Endodermal cell (in vitro differentiated cells): ENCODE results near the gene QSOX1. TPM values are rescaled to one million over a fixed set of nuclear protein-coding genes. Genes with fewer than 3 reads are reported as not detected.

ENCODE experiments used
- DNase-seq: peaks from one replicate; pipeline ENCODE4 v3.0.0-alpha.2; 2017
- H3K27ac ChIP-seq: 2 replicates; pipeline ENCODE4 v1.5.1; 2013; ENCODE audit warnings: mild to moderate bottlenecking, low read depth, low read length, moderate library complexity
- H3K27me3 ChIP-seq: 2 replicates; pipeline ENCODE4 v1.6.1; 2013; ENCODE audit warnings: mild to moderate bottlenecking, low read length, moderate library complexity; ENCODE audit not compliant: insufficient read depth, control insufficient read depth, poor library complexity, severe bottlenecking
- H3K36me3 ChIP-seq: 2 replicates; pipeline ENCODE4 v1.7.0; 2013; ENCODE audit warnings: mild to moderate bottlenecking, low read length, moderate library complexity; ENCODE audit not compliant: control insufficient read depth, insufficient read depth
- H3K4me1 ChIP-seq: one replicate; pipeline ENCODE4 v1.7.0; 2013; ENCODE audit warnings: low read length; ENCODE audit not compliant: control insufficient read depth, insufficient read depth
- H3K4me3 ChIP-seq: 2 replicates; pipeline ENCODE4 v1.5.1; 2013; ENCODE audit warnings: mild to moderate bottlenecking, low read length, moderate library complexity
- H3K9ac ChIP-seq: 2 replicates; pipeline ENCODE4 v1.6.1; 2013; ENCODE audit warnings: mild to moderate bottlenecking, low read length, moderate library complexity; ENCODE audit not compliant: poor library complexity, severe bottlenecking; ENCODE audit errors: extremely low read depth
- H3K9me3 ChIP-seq: 2 replicates; pipeline ENCODE4 v1.6.1; 2013; ENCODE audit warnings: mild to moderate bottlenecking, low read length, moderate library complexity; ENCODE audit not compliant: control insufficient read depth
- H3K27ac Mint-ChIP-seq: 2 replicates; pipeline ENCODE4 v1.8.0; 2020; ENCODE audit warnings: mixed read lengths
- H3K27me3 Mint-ChIP-seq: 2 replicates; pipeline ENCODE4 v1.8.0; 2021; ENCODE audit warnings: mild to moderate bottlenecking, mixed read lengths; ENCODE audit not compliant: insufficient read depth
- H3K36me3 Mint-ChIP-seq: 2 replicates; pipeline ENCODE4 v1.8.0; 2020; ENCODE audit warnings: low read depth, mixed read lengths
- H3K4me1 Mint-ChIP-seq: 2 replicates; pipeline ENCODE4 v1.8.0; 2020; ENCODE audit warnings: mixed read lengths
- H3K4me3 Mint-ChIP-seq: 2 replicates; pipeline ENCODE4 v1.8.0; 2020; ENCODE audit warnings: mild to moderate bottlenecking, moderate library complexity, mixed read lengths
- H3K9me3 Mint-ChIP-seq: 2 replicates; pipeline ENCODE4 v1.8.0; 2020; ENCODE audit warnings: mild to moderate bottlenecking, mixed read lengths
- WGBS, 2 experiments: methylation state at CpG; one replicate each; pipeline versions ENCODE4 v1.1.5 to v1.1.7; 2013; ENCODE audit warnings: missing lambda C conversion rate in 2 of 2, mixed read lengths in 1 of 2; ENCODE audit not compliant: insufficient coverage in 1 of 2, insufficient read length in 1 of 2; 5-methylcytosine and 5-hydroxymethylcytosine counted together
- total RNA-seq, 2 donors: library from RNA; stranded (reverse); fragmentation: NEBNext Ultra II Directional in 1 of 2; extraction: Animal tissue kit (Norgen Biotek cat#: 25700) in 1 of 2; gene quantifications; 2 replicates in 1 of 2; 3 replicates in 1 of 2; pipeline ENCODE4 v1.2.1, GENCODE V29; 2021
- TF ChIP-seq, protein P1 (sequence below): fragments of 200-600 bp; sonication (generic); conservative IDR thresholded peaks from 2 replicates; pipeline ENCODE4 v1.5.0; 2021; ENCODE audit warnings: antibody characterized with exemption, mild to moderate bottlenecking

The QSOX1 gene
- total RNA-seq, 2 donors from 2014 or later: 77.9 to 116 TPM

DNA sequence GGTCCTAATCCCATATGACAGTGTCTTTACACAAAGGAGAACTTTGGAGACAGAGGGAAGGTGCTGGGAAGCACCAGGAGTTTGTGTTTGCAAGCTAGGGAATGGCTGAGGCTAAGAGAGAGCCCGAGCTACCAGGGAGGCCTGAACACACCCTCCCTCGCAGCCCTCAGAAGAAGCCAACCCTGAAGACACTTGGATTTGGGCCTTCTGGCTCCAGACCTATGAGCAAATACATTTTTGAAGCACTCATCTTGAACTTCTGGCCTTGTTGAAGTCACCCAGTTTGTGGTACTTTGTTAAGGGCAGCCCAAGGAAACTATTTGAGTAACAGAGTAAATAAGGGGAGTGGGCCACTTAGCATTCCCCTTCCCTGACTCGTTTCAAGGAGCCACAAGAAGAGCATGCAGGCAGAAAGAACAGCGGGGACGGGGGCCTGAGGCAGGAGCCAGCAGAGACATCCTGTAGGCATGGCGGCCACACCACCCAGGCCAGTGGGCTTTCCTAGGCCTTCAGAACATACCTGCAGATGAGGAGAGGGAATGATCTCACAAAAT is 13.2 kb upstream of the QSOX1 start:
- H3K9me3 Mint-ChIP-seq: no peaks in the 10 kb centered on the region
- H3K27ac Mint-ChIP-seq: no peak overlapping the region
- Histone ChIP-seq H3K4me3 (no peak overlapping the region), H3K27me3 (peaks cover 8% of the 10 kb centered on the region), H3K27ac (no peak overlapping the region), H3K9me3 (no peaks in the 10 kb centered on the region), H3K4me1 (no peaks in the 10 kb centered on the region), H3K36me3 (no peaks in the 10 kb centered on the region), H3K9ac (no peak overlapping the region)
- 92 to 100% methylated on average over 1 to 6 of the region's 6 CpGs for WGBS, 2 experiments
- no peak overlapping the region for H3K4me3 Mint-ChIP-seq
- H3K27me3 Mint-ChIP-seq: peaks cover 12% of the 10 kb centered on the region
- no peaks in the 10 kb centered on the region for H3K36me3 Mint-ChIP-seq
- H3K4me1 Mint-ChIP-seq: no peaks in the 10 kb centered on the region
- no peak for DNase-seq
- TF ChIP-seq, protein P1, sequence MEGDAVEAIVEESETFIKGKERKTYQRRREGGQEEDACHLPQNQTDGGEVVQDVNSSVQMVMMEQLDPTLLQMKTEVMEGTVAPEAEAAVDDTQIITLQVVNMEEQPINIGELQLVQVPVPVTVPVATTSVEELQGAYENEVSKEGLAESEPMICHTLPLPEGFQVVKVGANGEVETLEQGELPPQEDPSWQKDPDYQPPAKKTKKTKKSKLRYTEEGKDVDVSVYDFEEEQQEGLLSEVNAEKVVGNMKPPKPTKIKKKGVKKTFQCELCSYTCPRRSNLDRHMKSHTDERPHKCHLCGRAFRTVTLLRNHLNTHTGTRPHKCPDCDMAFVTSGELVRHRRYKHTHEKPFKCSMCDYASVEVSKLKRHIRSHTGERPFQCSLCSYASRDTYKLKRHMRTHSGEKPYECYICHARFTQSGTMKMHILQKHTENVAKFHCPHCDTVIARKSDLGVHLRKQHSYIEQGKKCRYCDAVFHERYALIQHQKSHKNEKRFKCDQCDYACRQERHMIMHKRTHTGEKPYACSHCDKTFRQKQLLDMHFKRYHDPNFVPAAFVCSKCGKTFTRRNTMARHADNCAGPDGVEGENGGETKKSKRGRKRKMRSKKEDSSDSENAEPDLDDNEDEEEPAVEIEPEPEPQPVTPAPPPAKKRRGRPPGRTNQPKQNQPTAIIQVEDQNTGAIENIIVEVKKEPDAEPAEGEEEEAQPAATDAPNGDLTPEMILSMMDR: no peak

DNA sequence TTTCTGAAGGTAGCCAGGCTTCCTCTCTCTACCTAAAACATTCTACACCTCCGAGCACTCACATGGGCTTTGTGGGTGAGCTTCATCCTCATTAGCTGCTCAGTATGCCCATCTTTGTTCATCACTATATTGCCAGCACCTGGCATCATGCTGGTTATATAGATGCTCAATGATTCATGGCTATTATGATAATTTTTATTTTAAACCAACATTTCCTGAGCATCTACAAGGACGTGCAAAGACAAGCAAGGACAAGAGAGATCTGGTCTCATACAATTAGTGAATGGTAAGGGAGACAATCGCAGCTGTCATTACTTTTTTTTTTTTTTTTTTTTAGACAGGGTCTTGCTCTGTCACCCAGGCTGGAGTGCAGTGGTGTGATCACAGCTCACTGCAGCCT is 11.3 kb upstream of the QSOX1 start:
- H3K4me3 Mint-ChIP-seq: no peak overlapping the region
- no peaks in the 10 kb centered on the region for H3K36me3 ChIP-seq
- peaks cover 7% of the 10 kb centered on the region for H3K27me3 ChIP-seq
- H3K27ac Mint-ChIP-seq: no peak overlapping the region
- H3K36me3 Mint-ChIP-seq: no peaks in the 10 kb centered on the region
- peaks cover 3% of the 10 kb centered on the region for H3K27me3 Mint-ChIP-seq
- no peak overlapping the region for H3K9ac ChIP-seq
- H3K4me1 Mint-ChIP-seq: no peaks in the 10 kb centered on the region
- no peaks in the 10 kb centered on the region for H3K9me3 Mint-ChIP-seq
- TF ChIP-seq, protein P1: no peak
- DNase-seq: no peak
- 83 to 90% methylated on average over 2 to 3 of the region's 3 CpGs for WGBS, 2 experiments
- no peaks in the 10 kb centered on the region for H3K4me1 ChIP-seq
- no peak overlapping the region for H3K27ac ChIP-seq
- no peaks in the 10 kb centered on the region for H3K9me3 ChIP-seq
- H3K4me3 ChIP-seq: no peak overlapping the region

DNA sequence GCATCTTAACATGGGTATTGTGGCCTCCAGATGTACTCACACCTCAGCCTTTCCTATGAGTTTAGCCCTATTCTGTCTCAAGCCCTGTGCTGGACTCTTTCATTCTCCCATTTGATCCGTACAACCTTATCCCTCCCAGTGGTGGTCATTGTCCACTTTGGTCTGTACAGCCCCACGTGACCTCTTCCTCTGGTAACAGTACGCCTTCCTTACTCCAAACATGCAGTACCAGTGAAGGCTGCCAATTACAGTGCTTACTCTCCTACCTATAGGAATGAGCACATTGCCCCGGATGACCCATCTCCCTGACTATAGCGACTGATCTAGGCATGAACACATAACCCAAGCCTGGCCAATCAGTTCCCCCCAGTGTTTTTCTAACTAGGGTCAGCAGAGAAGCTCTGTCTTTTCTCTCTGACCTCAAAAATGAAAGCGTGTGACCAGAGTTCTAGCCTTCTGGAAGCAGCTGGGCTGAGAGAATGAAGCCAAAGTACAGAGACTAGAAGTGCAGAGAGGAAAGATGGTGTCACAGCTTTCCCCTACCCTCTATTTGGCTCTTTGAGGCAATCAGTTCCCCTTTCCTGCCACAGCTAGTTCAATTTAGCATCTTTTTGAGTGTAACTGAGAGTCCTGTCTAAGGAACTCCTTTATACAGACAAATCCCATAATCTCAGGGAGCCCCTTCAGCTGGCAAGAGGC is 9.9 kb upstream of the QSOX1 start:
- DNase-seq: no peak
- Mint-ChIP-seq H3K9me3 (no peaks in the 10 kb centered on the region), H3K27ac (no peak overlapping the region), H3K4me1 (no peaks in the 10 kb centered on the region), H3K27me3 (peaks cover 6% of the 10 kb centered on the region), H3K36me3 (no peaks in the 10 kb centered on the region), H3K4me3 (no peak overlapping the region)
- H3K4me1 ChIP-seq: no peaks in the 10 kb centered on the region
- H3K36me3 ChIP-seq: no peaks in the 10 kb centered on the region
- H3K9me3 ChIP-seq: no peaks in the 10 kb centered on the region
- H3K27ac ChIP-seq: no peak overlapping the region
- no peak overlapping the region for H3K9ac ChIP-seq
- TF ChIP-seq, protein P1: no peak
- no peak overlapping the region for H3K4me3 ChIP-seq
- WGBS, 2 experiments: 79 to 80% methylated on average over 6 of the region's 6 CpGs
- peaks cover 7% of the 10 kb centered on the region for H3K27me3 ChIP-seq
